Stimulated activated effector memory CD8-positive, alpha-beta T cell treated with anti-CD3 and anti-CD28 coated beads, Interleukin-12 subunit alpha, Interleukin-12 subunit beta, amount 100 ng/mL, for 72 hours (primary cell): ENCODE data around the gene SEPTIN12.

Experiments
- ATAC-seq: fragments of 150-1000 bp; cut with Tn5 transposase; 2 replicates; pipeline ENCODE4 v1.10.0; 2021
- DNase-seq, 2 donors: peaks; one replicate each; pipeline ENCODE4 v3.0.0; 2021 to 2022; ENCODE audit warnings: low spot score in 2 of 2
- H3K27ac Mint-ChIP-seq: one replicate; pipeline ENCODE4 v1.8.0; 2022; ENCODE audit warnings: mild to moderate bottlenecking, mixed read lengths
- H3K36me3 Mint-ChIP-seq: one replicate; pipeline ENCODE4 v1.8.0; 2022; ENCODE audit warnings: mild to moderate bottlenecking, mixed read lengths
- H3K4me1 Mint-ChIP-seq: one replicate; pipeline ENCODE4 v1.8.0; 2022; ENCODE audit warnings: mixed read lengths
- H3K4me3 Mint-ChIP-seq: one replicate; pipeline ENCODE4 v1.8.0; 2022; ENCODE audit warnings: mild to moderate bottlenecking, mixed read lengths
- H3K9me3 Mint-ChIP-seq: one replicate; pipeline ENCODE4 v1.8.0; 2022; ENCODE audit warnings: mixed read lengths

Gene SEPTIN12, protein sequence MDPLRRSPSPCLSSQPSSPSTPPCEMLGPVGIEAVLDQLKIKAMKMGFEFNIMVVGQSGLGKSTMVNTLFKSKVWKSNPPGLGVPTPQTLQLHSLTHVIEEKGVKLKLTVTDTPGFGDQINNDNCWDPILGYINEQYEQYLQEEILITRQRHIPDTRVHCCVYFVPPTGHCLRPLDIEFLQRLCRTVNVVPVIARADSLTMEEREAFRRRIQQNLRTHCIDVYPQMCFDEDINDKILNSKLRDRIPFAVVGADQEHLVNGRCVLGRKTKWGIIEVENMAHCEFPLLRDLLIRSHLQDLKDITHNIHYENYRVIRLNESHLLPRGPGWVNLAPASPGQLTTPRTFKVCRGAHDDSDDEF

DNA sequence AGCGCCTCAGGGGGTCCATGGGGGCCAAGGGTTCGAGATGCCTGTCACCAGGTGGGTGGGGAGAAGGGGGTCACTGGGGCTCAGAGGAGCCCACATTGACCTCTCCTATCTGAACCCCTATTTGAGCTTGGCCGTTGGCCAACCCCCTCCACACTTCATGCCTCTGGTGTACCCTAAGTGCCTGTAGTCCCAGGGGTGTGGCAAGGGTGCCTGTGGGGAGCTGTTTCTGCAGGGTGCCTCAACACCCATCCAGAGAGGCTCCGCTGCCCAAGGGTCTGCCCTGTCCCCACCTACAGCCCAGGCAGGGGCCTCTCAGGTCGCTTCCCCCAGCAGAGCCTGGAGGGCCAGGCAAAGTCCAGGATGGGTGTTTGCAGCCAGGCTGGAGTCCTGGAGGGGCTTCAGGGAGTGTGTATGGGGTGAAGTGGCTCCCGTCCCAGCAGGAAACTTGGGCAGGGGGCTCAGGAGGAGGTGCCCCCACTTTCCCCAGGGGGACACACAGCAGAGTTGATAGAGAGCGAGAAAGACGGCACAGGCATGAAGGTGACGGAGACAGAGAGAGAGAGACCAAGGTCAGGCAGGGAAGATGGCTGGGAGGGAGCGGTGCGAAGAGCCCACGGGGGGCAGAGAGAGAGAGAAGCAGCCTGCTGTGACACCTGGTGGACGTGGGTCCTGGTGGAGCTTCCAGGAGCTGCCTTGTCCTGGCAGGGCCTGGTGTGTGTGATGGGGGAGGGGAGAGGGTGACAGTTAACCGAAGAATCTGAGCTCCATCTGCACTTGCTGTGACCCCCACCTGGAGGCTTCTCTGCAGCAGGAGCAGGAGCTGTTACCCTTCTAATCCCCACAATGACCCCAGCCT lies at the start of gene SEPTIN12:
Gene SEPTIN12 (minus strand): TSS at position 719 of the 856 bp plus-strand sequence. CDS start 700 bp downstream, at position 19.
- peak; percentile 29 for ATAC-seq
- Mint-ChIP-seq H3K27ac (no peak within 1 kb of the TSS), H3K36me3 (no peaks in the 10 kb centered on the region)

DNA sequence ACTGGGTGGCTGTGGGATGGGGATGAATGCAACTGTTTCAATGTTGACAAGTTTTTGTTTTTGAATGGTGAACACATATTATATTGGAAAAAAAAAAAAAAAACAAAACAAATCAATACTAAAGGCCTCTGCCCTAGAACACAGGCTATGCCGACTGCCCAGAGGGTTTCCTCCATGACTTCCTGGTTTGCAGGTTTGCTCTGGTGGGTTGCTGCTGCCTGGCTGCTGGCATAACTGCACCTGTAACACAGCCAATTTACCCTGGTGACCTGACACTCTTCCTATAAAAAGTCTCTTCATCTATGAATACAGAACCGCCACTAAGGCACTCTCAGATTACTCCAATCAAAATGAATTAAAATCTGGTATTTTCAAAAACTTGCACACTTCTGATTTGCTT lies 48.6 kb upstream of the SEPTIN12 start:
- H3K4me3 Mint-ChIP-seq = no peak overlapping the region
- ATAC-seq = no peak
- no peak for DNase-seq
- H3K9me3 Mint-ChIP-seq = no peaks in the 10 kb centered on the region
- H3K36me3 Mint-ChIP-seq = peaks cover 100% of the 10 kb centered on the region
- H3K4me1 Mint-ChIP-seq = peaks cover 20% of the 10 kb centered on the region
- peak overlapping the region; percentile 63 for H3K27ac Mint-ChIP-seq

More for the DNA sequence above, at the start of gene SEPTIN12:
- H3K4me3 Mint-ChIP-seq = no peak within 1 kb of the TSS
- H3K9me3 Mint-ChIP-seq = no peaks in the 10 kb centered on the region
- H3K4me1 Mint-ChIP-seq = peaks cover 10% of the 10 kb centered on the region
- DNase-seq = no peak

DNA sequence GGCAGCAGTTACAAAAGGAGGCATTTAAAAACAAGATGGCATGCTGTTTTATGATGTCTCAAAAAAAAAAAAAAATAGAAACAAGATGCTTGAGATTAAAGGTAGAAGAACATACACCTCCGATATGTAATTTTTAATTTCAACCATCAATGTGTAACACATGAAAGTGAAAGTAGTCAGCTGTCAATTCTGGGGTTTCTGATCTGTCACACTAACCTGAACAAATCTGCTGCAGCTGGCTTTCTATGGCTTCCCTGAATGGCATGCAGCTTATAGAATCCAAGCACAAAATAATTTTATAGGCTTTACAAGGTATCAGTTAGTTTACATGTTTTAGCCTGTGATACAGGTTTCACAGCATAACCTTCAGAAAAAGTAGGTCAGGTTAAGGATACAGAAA lies 45.4 kb upstream of the SEPTIN12 start:
- no peaks in the 10 kb centered on the region for H3K9me3 Mint-ChIP-seq
- H3K4me1 Mint-ChIP-seq = peaks cover 29% of the 10 kb centered on the region
- DNase-seq (no peak), ATAC-seq (no peak)
- peaks cover 100% of the 10 kb centered on the region for H3K36me3 Mint-ChIP-seq
- no peak overlapping the region for H3K27ac Mint-ChIP-seq
- H3K4me3 Mint-ChIP-seq = no peak overlapping the region

DNA sequence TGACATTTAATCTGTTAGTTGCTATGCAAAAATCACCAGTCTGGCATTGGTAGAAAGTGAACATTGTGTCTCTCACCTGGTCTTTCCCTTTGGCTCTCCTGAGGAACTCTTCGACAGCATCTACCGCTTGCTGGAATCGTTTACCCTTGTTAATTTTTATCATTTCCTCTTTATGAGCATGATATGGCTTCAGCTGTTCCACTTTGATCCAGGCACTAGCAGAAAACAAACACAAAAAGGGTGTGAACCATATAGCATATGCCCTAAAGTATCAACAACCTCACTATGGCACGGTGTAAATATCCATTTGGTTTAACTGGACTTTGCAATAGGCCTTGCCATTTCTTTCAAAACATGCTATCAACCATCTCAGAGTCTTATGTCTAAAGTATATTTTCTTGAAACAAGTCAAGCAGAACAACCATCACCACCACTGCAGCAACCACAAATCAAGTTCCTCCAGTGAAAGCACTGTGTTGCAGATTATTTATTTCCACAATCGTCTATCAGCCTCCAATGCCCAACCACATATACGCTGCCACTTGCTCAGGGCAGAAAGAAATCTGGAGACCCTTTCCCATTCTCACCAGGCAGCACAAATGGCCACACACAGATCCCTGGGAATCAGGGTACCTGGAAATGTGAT lies 44.7 kb upstream of the SEPTIN12 start:
- no peak overlapping the region for H3K27ac Mint-ChIP-seq

DNA sequence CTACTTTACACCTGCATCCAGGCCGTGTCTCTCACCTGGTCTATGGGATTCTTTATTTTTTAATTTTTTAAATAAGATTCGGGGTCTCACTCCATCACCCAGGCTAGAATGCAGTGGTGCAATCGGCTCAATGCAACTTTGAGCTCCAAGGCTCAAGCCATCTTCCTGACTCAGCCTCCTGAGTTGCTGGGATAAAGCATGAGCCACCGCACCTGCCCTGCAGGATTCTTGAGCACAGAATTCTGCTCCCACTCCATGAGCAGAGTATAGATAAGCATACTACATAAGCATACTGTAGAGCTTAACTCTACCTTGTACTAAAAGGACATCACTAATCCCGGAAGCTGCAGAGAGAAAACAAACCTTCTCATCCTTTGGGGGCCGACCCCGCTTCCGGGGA lies 43.5 kb upstream of the SEPTIN12 start:
- peaks cover 100% of the 10 kb centered on the region for H3K36me3 Mint-ChIP-seq
- no peaks in the 10 kb centered on the region for H3K9me3 Mint-ChIP-seq
- H3K4me3 Mint-ChIP-seq = no peak overlapping the region
- DNase-seq (no peak), ATAC-seq (no peak)
- H3K27ac Mint-ChIP-seq = peak overlapping the region; percentile 39
- peaks cover 24% of the 10 kb centered on the region for H3K4me1 Mint-ChIP-seq

More for the DNA sequence above, 44.7 kb upstream of the SEPTIN12 start:
- Mint-ChIP-seq H3K4me3 (no peak overlapping the region), H3K4me1 (peaks cover 29% of the 10 kb centered on the region), H3K36me3 (peaks cover 100% of the 10 kb centered on the region), H3K9me3 (no peaks in the 10 kb centered on the region)
- ATAC-seq = no peak
- no peak for DNase-seq

DNA sequence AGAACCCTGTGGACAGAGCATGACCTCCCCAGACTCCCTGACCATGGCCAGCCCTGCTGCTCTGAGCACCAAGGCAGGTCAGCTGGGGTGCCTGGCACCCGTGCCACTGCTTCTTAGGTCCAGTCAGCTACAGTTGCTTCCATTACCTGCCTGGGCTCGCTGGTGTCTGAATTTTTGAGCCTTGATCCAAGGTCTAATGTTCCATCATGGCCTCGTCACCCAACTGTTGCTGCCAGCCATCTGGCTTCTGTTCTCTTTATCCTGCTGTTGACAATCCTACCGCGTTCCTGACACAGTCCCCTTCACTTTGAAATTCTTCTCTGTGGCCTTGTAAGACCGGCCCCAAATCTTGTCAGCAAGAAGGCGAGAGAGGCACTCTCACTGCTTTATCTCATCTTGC lies 42.3 kb upstream of the SEPTIN12 start:
- H3K9me3 Mint-ChIP-seq = no peaks in the 10 kb centered on the region
- no peak for DNase-seq
- peaks cover 100% of the 10 kb centered on the region for H3K36me3 Mint-ChIP-seq
- peaks cover 19% of the 10 kb centered on the region for H3K4me1 Mint-ChIP-seq
- no peak overlapping the region for H3K27ac Mint-ChIP-seq
- H3K4me3 Mint-ChIP-seq = no peak overlapping the region
- ATAC-seq = no peak

DNA sequence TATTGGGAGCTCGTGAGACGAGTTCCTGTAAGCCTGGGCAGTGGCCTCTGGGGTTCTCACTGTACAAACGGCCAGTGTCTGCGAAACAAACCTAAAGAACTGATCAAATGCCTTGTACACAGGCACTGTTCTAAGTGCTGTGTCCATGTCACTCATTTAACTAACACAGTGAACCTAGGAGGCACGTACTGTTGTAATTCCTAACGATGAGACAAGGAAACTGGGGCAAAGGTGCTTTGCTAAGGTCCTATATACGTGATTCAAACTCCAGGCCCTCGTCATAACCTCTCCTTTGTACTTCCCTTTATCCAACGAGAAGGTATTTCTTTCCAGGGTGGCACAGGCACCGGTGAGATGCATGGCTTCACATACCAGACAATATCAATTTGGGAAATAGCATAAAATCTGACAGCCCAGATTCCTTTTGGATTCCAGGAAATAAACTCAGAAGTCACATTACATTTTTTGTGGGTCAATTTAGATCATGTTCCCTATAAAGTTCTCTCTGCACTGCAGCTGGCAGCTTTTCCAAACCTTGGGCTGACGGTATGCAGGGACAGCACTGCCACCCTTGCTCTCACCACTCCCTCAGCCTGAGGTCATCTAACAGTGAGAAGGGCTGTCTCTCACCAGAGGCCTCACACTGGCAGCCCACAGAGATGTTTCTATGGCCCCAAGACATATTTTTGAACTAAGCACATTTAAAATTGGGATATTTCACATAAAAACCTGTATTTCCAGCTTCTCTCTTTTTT lies 40.6 kb upstream of the SEPTIN12 start:
- peaks cover 26% of the 10 kb centered on the region for H3K4me1 Mint-ChIP-seq
- ATAC-seq = no peak
- H3K27ac Mint-ChIP-seq = no peak overlapping the region
- no peak overlapping the region for H3K4me3 Mint-ChIP-seq
- no peaks in the 10 kb centered on the region for H3K9me3 Mint-ChIP-seq
- no peak for DNase-seq
- H3K36me3 Mint-ChIP-seq = peaks cover 100% of the 10 kb centered on the region

DNA sequence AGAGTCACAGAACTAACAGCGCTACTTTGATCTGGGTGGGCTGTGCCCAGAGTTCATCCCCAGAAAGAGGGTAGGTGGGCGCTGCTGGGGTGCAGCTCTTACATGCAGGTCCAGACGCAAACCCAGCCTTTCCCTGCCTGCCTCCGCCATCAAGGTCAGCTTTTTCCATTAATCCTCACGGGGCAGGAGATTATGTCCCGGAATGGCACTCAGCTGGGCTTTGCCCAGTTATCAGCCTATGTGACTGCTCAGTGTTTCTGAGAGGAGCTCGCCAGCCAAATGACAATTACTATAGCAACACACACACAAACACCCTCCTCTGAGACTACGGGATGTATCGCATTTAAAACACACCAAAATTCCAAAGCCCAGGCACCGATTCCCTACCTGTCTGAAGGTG lies 38.8 kb upstream of the SEPTIN12 start:
- peaks cover 24% of the 10 kb centered on the region for H3K4me1 Mint-ChIP-seq
- no peak for DNase-seq
- no peaks in the 10 kb centered on the region for H3K9me3 Mint-ChIP-seq
- no peak for ATAC-seq
- H3K4me3 Mint-ChIP-seq = no peak overlapping the region
- H3K27ac Mint-ChIP-seq = no peak overlapping the region
- peaks cover 100% of the 10 kb centered on the region for H3K36me3 Mint-ChIP-seq

DNA sequence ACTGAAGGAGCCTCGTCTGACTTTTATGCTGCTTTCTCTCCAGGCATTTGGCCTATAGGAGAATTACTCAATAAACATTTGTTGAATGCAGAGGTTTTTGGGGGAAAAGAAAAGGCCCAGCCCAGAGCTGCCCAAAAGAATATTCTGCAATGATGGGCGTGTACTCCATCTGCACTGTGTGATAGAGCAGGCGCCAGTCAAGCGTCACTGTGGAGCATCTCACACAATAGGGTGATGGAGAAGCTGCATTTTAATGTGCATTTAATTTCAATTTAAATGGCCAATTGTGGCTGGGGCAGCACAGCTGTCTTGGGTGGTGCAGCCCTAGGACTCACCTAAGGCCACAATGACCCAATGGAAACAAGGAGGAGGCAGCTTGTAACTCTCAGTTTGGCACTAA lies 38.4 kb upstream of the SEPTIN12 start:
- H3K36me3 Mint-ChIP-seq = peaks cover 100% of the 10 kb centered on the region
- H3K27ac Mint-ChIP-seq = no peak overlapping the region

DNA sequence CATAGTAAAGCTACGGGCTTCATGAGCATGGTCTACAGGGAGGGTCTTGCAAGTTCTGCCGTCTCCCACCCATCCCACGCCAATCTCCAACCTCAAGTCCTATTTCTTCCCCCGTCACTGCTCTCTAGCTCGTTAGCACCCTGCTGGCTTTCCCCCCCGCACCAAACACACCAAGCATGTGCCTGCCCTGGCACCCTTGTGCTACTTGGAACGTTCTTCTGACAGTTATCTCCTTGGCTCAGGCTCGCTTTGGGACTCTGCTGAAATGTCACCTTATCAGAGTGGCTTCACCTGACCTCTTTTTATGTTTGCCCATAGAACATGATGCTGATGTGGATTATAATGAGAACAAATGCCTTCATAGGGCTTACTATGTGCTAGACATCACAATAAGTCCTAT lies 37.1 kb upstream of the SEPTIN12 start:
- H3K4me1 Mint-ChIP-seq = peaks cover 8% of the 10 kb centered on the region
- H3K4me3 Mint-ChIP-seq = no peak overlapping the region
- DNase-seq = no peak
- no peak for ATAC-seq
- H3K27ac Mint-ChIP-seq = peak overlapping the region; percentile 43
- no peaks in the 10 kb centered on the region for H3K9me3 Mint-ChIP-seq
- peaks cover 100% of the 10 kb centered on the region for H3K36me3 Mint-ChIP-seq

More for the DNA sequence above, 38.4 kb upstream of the SEPTIN12 start:
- no peak for ATAC-seq
- Mint-ChIP-seq H3K4me3 (no peak overlapping the region), H3K4me1 (peaks cover 19% of the 10 kb centered on the region), H3K9me3 (no peaks in the 10 kb centered on the region)
- no peak for DNase-seq

DNA sequence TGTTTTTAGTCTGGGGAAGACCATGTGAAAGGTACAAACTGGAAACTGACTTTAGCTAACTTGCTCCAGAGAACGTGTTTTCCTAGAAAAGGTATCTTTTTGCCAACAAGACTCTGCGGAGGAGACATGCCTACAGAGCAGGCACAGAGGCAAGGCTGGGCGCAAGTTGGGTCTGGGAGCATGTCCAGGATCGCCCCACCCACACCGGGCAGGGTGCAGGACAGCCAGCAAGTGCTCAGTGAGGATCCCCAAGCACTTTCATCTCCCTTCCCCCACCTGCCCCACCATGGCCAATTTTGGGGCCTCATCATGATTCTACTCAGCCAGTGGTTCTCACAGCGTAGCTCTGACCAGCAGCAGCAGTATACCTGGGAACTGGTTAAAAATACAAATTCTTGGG lies 32.5 kb upstream of the SEPTIN12 start:
- peaks cover 8% of the 10 kb centered on the region for H3K4me1 Mint-ChIP-seq
- H3K36me3 Mint-ChIP-seq = peaks cover 100% of the 10 kb centered on the region
- H3K27ac Mint-ChIP-seq = peak overlapping the region; percentile 68
- no peak for ATAC-seq
- H3K9me3 Mint-ChIP-seq = no peaks in the 10 kb centered on the region
- DNase-seq = no peak
- H3K4me3 Mint-ChIP-seq = no peak overlapping the region

DNA sequence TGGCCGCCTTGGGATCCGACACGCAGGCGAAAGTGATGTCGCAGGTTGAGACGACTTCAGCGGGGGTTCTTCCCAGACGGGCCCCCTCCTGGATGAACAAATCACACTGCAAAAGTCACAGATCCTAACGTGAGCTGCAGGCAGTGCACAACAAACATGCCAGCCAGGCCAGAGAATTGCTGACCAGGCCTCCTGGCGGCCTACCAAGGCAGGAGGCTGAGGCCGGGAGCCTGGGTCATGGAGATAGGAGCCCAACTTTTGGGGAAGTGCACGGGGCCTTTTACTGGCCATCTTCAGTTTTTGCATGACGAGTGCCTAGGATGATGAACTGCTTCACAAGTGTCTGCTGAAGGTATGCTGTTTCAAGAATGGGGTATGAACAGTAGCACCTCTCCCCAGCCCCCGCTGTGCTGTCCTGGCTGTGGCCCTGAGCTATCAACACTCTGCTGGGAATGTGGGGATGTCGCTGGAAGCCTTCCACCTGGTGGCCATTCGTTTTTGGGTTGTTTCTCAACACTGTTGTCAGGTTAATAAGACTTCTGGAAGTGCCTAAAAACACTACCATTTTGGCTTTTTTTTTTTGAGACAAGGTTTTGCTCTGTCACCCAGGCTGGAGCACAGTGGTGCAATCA lies 26.5 kb upstream of the SEPTIN12 start:
- Mint-ChIP-seq H3K4me1 (peaks cover 7% of the 10 kb centered on the region), H3K4me3 (no peak overlapping the region), H3K27ac (no peak overlapping the region), H3K9me3 (no peaks in the 10 kb centered on the region), H3K36me3 (peaks cover 100% of the 10 kb centered on the region)
- ATAC-seq = no peak
- no peak for DNase-seq

DNA sequence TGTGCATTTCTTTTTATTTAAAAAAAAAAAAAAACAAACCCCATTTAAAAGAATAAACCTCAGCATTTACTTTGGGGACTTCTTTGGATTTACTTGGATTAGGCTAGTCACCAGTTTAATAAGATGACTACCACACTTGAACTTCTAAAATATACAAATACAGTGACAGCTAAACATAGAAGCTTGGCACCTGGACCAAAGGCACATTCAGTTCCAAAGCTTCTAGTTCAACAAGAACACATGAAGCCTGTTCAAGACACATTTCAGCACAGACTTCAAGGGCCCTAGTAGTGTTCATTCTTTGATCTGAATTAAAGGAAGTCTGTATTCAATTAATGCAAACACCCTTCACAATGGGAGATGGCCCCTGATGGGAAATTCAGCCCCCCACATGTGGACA lies 25.9 kb upstream of the SEPTIN12 start:
- H3K27ac Mint-ChIP-seq = no peak overlapping the region
- no peak for ATAC-seq

DNA sequence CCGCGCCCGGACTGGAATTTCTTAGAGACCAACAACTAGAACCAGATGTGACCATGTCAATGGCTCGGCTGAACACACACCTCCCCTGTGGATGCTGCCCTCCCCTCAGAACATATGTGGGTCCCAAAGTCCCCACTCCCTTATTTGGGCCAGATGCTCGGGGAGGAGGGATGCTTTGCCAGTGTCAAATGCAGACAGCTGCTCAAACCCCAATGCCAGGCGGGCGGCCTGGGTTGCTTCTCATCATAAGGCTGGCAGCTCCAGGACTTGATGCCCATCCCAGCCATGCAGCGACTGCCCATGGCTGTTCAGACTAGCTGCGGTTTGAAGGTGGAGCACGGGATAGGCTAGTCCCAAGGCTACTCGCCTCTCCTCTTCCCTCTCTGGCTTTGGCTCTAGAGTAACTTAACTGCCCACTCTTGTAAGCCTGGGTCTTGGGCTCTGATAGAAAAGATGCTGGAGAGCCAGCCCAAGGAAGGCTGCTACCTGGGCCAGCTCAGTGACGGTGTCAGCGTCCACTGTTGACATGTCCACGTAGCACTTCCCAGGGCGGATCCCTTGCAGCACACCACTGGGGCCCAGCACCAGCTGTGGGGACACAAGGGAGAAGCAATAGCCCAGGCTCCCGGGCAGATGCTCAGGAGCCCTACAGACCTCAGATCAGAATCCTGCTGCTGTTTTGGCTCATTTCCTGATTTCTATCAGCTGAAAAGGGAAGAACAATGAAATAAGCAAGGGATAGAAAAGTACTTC lies 25.3 kb upstream of the SEPTIN12 start:
- Mint-ChIP-seq H3K4me3 (no peak overlapping the region), H3K4me1 (peaks cover 7% of the 10 kb centered on the region), H3K9me3 (no peaks in the 10 kb centered on the region), H3K27ac (no peak overlapping the region), H3K36me3 (peaks cover 100% of the 10 kb centered on the region)
- ATAC-seq = no peak
- no peak for DNase-seq

More for the DNA sequence above, 25.9 kb upstream of the SEPTIN12 start:
- H3K36me3 Mint-ChIP-seq = peaks cover 100% of the 10 kb centered on the region
- no peaks in the 10 kb centered on the region for H3K9me3 Mint-ChIP-seq
- no peak for DNase-seq
- H3K4me1 Mint-ChIP-seq = peaks cover 7% of the 10 kb centered on the region
- no peak overlapping the region for H3K4me3 Mint-ChIP-seq
